ENCODE measurements around the gene BPTF. TPM values are rescaled to one million over a fixed set of nuclear protein-coding genes. Genes with fewer than 3 reads are reported as not detected.

The BPTF gene
- total and polyA plus RNA-seq, 2 experiments from 2014 or later: 38.1 to 46.3 TPM

DNA sequence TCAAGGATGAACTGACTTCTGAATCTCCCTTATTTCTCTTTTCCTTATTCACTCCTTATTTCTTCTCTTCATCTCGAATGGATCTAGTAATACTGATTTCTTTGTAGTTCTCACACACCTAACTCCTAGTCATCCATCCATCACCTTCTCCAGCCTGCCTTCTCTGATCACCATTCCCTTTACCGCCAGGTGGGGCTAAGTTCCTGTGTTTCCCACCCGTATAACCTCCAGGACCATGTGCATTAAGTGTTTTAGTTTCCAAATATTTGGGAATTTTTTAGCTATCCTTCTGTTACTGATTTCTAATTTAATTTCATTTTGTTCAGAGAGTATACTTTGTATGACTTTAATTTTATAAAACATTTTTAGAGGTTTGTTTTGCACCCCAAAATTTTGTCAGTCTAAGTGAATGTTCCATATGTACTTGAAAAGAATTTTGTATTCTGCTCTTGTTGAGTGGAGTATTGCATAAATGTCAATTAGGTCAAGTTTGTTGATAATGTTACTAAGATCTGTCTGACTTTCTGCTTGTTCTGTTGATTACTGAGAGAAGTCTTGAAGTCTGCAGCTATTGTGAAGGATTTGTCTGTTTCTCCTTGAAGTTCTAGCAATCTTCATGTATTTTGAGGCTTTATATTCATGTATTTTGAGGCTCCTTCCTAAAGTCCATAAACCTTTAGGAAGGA, 8.8 kb downstream of the BPTF start:
- Histone ChIP-seq H3K4me2 (no peak overlapping the region), H3K27me3 (no peaks in the 10 kb centered on the region), H3K4me1 (ENCODE audit: insufficient read depth) (peaks cover 18% of the 10 kb centered on the region), H3K4me3 (no peak overlapping the region), H3K9me2 (replicated peaks; ENCODE audit: insufficient read depth) (no peaks in the 10 kb centered on the region), H3K79me2 (peaks cover 100% of the 10 kb centered on the region), H3K36me3 (replicated peaks; ENCODE audit: insufficient read depth, low read depth) (no peaks in the 10 kb centered on the region), H3K27ac (no peak overlapping the region), H4K20me1 (ENCODE audit: insufficient read depth, poor library complexity, severe bottlenecking) (peaks cover 96% of the 10 kb centered on the region), H2AFZ (no peak overlapping the region), H3K9me3 (ENCODE audit: low read depth) (no peaks in the 10 kb centered on the region)
- no peak for TF ChIP-seq EZH2 (IDR thresholded peaks at IDR 0.05; ENCODE audit: borderline replicate concordance)
- TF ChIP-seq, protein P1, sequence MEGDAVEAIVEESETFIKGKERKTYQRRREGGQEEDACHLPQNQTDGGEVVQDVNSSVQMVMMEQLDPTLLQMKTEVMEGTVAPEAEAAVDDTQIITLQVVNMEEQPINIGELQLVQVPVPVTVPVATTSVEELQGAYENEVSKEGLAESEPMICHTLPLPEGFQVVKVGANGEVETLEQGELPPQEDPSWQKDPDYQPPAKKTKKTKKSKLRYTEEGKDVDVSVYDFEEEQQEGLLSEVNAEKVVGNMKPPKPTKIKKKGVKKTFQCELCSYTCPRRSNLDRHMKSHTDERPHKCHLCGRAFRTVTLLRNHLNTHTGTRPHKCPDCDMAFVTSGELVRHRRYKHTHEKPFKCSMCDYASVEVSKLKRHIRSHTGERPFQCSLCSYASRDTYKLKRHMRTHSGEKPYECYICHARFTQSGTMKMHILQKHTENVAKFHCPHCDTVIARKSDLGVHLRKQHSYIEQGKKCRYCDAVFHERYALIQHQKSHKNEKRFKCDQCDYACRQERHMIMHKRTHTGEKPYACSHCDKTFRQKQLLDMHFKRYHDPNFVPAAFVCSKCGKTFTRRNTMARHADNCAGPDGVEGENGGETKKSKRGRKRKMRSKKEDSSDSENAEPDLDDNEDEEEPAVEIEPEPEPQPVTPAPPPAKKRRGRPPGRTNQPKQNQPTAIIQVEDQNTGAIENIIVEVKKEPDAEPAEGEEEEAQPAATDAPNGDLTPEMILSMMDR (IDR thresholded peaks at IDR 0.05; ENCODE audit: poor library complexity): peak; percentile 20
- WGBS (ENCODE audit: low lambda C conversion rate, missing lambda C conversion rate): 71% methylated on average over 3 of the region's 3 CpGs
- no peak for DNase-seq (ENCODE audit: low spot score)

DNA sequence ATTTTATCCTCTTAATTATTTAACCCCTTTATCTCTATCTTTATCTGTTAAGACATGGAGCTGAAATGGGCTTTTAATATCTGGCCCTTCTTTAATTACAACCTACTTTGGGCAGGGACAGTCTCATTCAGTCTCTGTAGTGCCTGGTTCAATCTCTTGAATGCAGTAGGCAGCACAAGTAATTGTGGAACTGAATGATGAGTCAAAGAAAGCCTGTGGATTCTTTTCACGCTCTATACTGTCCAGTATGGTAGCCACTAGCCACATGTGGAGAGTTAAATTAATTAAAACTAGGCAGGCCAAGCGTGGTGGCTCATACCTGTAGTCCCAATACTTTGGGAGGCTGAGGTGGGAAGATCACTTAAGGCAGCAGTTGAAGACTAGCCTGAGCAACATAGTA, 9.3 kb downstream of the BPTF start:
- TF ChIP-seq, protein P1 (IDR thresholded peaks at IDR 0.05; ENCODE audit: poor library complexity): no peak
- TF ChIP-seq EZH2phosphoT487 (IDR thresholded peaks at IDR 0.05; ENCODE audit: low read depth, severe bottlenecking, unreplicated experiment): no peak
- TF ChIP-seq EZH2 (IDR thresholded peaks at IDR 0.05; ENCODE audit: borderline replicate concordance): no peak
- H2AFZ ChIP-seq: no peak overlapping the region
- 96% methylated on average over 2 of the region's 2 CpGs for WGBS (ENCODE audit: low lambda C conversion rate, missing lambda C conversion rate)

DNA sequence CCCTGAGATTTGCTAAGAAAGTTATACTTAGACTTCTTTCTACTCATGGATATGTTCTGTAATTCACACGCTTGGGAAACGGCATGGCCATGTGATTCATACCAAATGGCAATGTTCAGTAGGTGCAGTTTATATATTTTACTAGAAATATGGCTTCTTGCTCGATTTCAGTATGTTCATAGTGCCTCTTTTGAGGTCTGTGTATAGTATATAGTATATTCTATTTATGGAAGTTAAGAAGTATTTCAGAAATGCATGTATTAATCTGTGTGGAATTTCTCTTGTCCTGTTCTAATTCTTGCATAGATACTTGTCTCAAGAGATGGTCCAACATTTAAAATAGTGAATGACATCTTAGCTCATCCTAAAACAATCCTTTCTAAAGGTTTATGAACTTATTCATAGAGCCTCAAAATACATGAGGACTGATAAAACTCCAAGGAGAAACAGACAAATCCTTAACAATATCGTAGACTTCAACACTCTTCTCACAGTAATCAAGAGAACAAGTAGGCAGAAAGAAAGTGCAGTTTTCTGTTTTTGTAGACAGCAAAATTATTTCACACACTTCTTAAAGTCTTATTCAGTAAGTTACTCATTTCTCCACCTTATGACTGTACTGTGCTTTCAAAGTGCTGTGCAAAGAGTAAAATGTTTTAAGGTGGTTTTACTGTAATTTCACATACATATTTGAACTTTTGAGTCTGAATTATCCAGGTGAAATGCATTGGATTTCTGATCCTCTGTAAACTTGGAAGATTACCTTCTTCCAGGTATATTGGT, 11.1 kb downstream of the BPTF start:
- no peaks in the 10 kb centered on the region for H3K4me1 ChIP-seq (ENCODE audit: insufficient read depth)
- WGBS (ENCODE audit: low lambda C conversion rate, missing lambda C conversion rate): 63% methylated on average over 4 of the region's 4 CpGs
- peaks cover 100% of the 10 kb centered on the region for H3K79me2 ChIP-seq

More for the DNA sequence above, 9.3 kb downstream of the BPTF start:
- no peak for DNase-seq (ENCODE audit: low spot score)
- peaks cover 13% of the 10 kb centered on the region for H3K4me1 ChIP-seq (ENCODE audit: insufficient read depth)
- H3K9me2 ChIP-seq (replicated peaks; ENCODE audit: insufficient read depth): no peaks in the 10 kb centered on the region
- no peaks in the 10 kb centered on the region for H3K27me3 ChIP-seq
- H4K20me1 ChIP-seq (ENCODE audit: insufficient read depth, poor library complexity, severe bottlenecking): peaks cover 93% of the 10 kb centered on the region
- no peak overlapping the region for H3K27ac ChIP-seq
- H3K4me3 ChIP-seq: no peak overlapping the region
- H3K79me2 ChIP-seq: peaks cover 100% of the 10 kb centered on the region
- no peaks in the 10 kb centered on the region for H3K9me3 ChIP-seq (ENCODE audit: low read depth)
- no peak overlapping the region for H3K4me2 ChIP-seq
- H3K36me3 ChIP-seq (replicated peaks; ENCODE audit: insufficient read depth, low read depth): no peaks in the 10 kb centered on the region

More for the DNA sequence above, 11.1 kb downstream of the BPTF start:
- Histone ChIP-seq H3K9me2 (replicated peaks; ENCODE audit: insufficient read depth) (no peaks in the 10 kb centered on the region), H3K4me3 (no peak overlapping the region), H3K27me3 (no peaks in the 10 kb centered on the region), H2AFZ (no peak overlapping the region), H3K4me2 (no peak overlapping the region), H3K9me3 (ENCODE audit: low read depth) (no peaks in the 10 kb centered on the region), H3K36me3 (replicated peaks; ENCODE audit: insufficient read depth, low read depth) (no peaks in the 10 kb centered on the region), H3K27ac (peak overlapping the region; percentile 6), H4K20me1 (ENCODE audit: insufficient read depth, poor library complexity, severe bottlenecking) (peaks cover 91% of the 10 kb centered on the region)
- TF ChIP-seq, protein P1 (IDR thresholded peaks at IDR 0.05; ENCODE audit: poor library complexity): no peak
- TF ChIP-seq EZH2phosphoT487 (IDR thresholded peaks at IDR 0.05; ENCODE audit: low read depth, severe bottlenecking, unreplicated experiment): no peak
- no peak for DNase-seq (ENCODE audit: low spot score)
